Measurements from ENCODE around the gene CCND3.
"Not testable (repeated sequence)": the region's sequence is repeated elsewhere in the genome, so short reads cannot be mapped to it uniquely, and the experiment has no call there.

Gene CCND3

GRCh38 chr6:41954668-41955067 is 13.1 kb upstream of the CCND3 start:
- H3K4me3 ChIP-seq (ENCODE audit: low read depth, low read length) = no peak overlapping the region

GRCh38 chr6:41947581-41948220 is 6.1 kb upstream of the CCND3 start:
- H3K4me3 ChIP-seq (ENCODE audit: low read depth, low read length) = no peak overlapping the region

- no peak overlapping the region for H3K4me3 ChIP-seq (ENCODE audit: low read depth, low read length)
Observed at GRCh38 chr6:41943456-41943855, 1.8 kb upstream of the CCND3 start.

GRCh38 chr6:41942882-41943281 is 1.3 kb upstream of the CCND3 start:
- not testable (repeated sequence) for H3K4me3 ChIP-seq (ENCODE audit: low read depth, low read length)

GRCh38 chr6:41942067-41942851 is 651 bp upstream of the CCND3 start:
- H3K4me3 ChIP-seq (ENCODE audit: low read depth, low read length) = peak overlapping the region; percentile 77

GRCh38 chr6:41940759-41941279 is 789 bp downstream of the CCND3 start:
- H3K4me3 ChIP-seq (ENCODE audit: low read depth, low read length) = peak overlapping the region; percentile 77

- H3K4me3 ChIP-seq (ENCODE audit: low read depth, low read length) = peak overlapping the region; percentile 77
Observed at GRCh38 chr6:41939848-41940758, 1.5 kb downstream of the CCND3 start.

- H3K4me3 ChIP-seq (ENCODE audit: low read depth, low read length) = no peak overlapping the region
Observed at GRCh38 chr6:41939176-41939847, 2.3 kb downstream of the CCND3 start.

- no peak overlapping the region for H3K4me3 ChIP-seq (ENCODE audit: low read depth, low read length)
Observed at GRCh38 chr6:41938590-41939175, 2.9 kb downstream of the CCND3 start.

GRCh38 chr6:41937861-41938574 is 3.6 kb downstream of the CCND3 start:
- no peak overlapping the region for H3K4me3 ChIP-seq (ENCODE audit: low read depth, low read length)

- H3K4me3 ChIP-seq (ENCODE audit: low read depth, low read length) = no peak overlapping the region
Observed at GRCh38 chr6:41937472-41937860, 4.1 kb downstream of the CCND3 start.

- H3K4me3 ChIP-seq (ENCODE audit: low read depth, low read length) = no peak overlapping the region
Observed at GRCh38 chr6:41936073-41936837, 5.4 kb downstream of the CCND3 start.

GRCh38 chr6:41935685-41936072 is 5.9 kb downstream of the CCND3 start:
- no peak overlapping the region for H3K4me3 ChIP-seq (ENCODE audit: low read depth, low read length)

GRCh38 chr6:41935193-41935574 is 6.4 kb downstream of the CCND3 start:
- no peak overlapping the region for H3K4me3 ChIP-seq (ENCODE audit: low read depth, low read length)

- H3K4me3 ChIP-seq (ENCODE audit: low read depth, low read length) = no peak overlapping the region
Observed at GRCh38 chr6:41934278-41935192, 7.1 kb downstream of the CCND3 start.

GRCh38 chr6:41932378-41932777 is 9.2 kb downstream of the CCND3 start:
- no peak overlapping the region for H3K4me3 ChIP-seq (ENCODE audit: low read depth, low read length)

- H3K4me3 ChIP-seq (ENCODE audit: low read depth, low read length) = no peak overlapping the region
Observed at GRCh38 chr6:41931792-41932191, 9.8 kb downstream of the CCND3 start.

GRCh38 chr6:41929924-41930323 is 11.7 kb downstream of the CCND3 start:
- H3K4me3 ChIP-seq (ENCODE audit: low read depth, low read length) = no peak overlapping the region
